GM12878 (cell line): ENCODE data around the gene TPST1. TPM values are rescaled to one million over a fixed set of nuclear protein-coding genes. Genes with fewer than 3 reads are reported as not detected.

Experiments used
- ATAC-seq: fragments of 200-7000 bp; cut with Tn5 transposase; 3 replicates; pipeline ENCODE4 v1.9.1; 2020; ENCODE audit warnings: mild to moderate bottlenecking, moderate library complexity
- BruUV-seq: library from RNA; stranded (reverse); fragments of 400-500 nt; replicated peaks from 2 replicates; lab custom pipeline; 2021; lab: Mats Ljungman, UMichigan
- CTCF ChIA-PET: fragments of 300-600 bp; sonication (Branson Sonifier 250); formaldehyde crosslinking; extraction: SDS; loops from one replicate; lab custom pipeline; 2021; ENCODE audit warnings: inconsistent platforms; lab: Yijun Ruan, JAX
- POLR2A ChIA-PET: fragments of 350-600 bp; formaldehyde crosslinking; extraction: SDS; loops from one replicate; lab custom pipeline; 2021; ENCODE audit warnings: inconsistent platforms; lab: Charles Lee
- RAD21 ChIA-PET: fragments of 300-600 bp; sonication (Branson Sonifier 250); formaldehyde crosslinking; loops from one replicate; lab custom pipeline; 2023; ENCODE audit warnings: antibody characterized with exemption; ENCODE audit not compliant: unreplicated experiment; lab: Charles Lee
- SMC1A ChIA-PET: fragments of 300-600 bp; sonication (Branson Sonifier 250); formaldehyde crosslinking; loops from one replicate; lab custom pipeline; 2023; ENCODE audit not compliant: unreplicated experiment, uncharacterized antibody; lab: Charles Lee
- DNase-seq: peaks from one replicate; pipeline ENCODE4 v3.0.0-alpha.2; 2011; ENCODE audit warnings: low read depth, low spot score
- FAIRE-seq: peaks from 3 replicates; lab custom pipeline; 2011; peaks lifted over from hg19 to GRCh38; lab: Jason Lieb, UNC
- H2AFZ ChIP-seq: 2 replicates; pipeline ENCODE4 v1.6.0; 2011; ENCODE audit warnings: low read depth, low read length, control low read depth; ENCODE audit not compliant: control insufficient read depth
- H3K27ac ChIP-seq: 2 replicates; pipeline ENCODE4 v1.5.1; 2011; ENCODE audit warnings: control low read depth; ENCODE audit not compliant: control insufficient read depth, insufficient read depth
- H3K27me3 ChIP-seq, 2 experiments: replicated peaks in 1 of 2; 2 replicates each; pipeline versions ENCODE4 v1.6.0 to v1.6.1; 2011; ENCODE audit warnings: low read length in 1 of 2; ENCODE audit not compliant: control insufficient read depth in 2 of 2, insufficient read depth in 2 of 2
- H3K36me3 ChIP-seq, 2 experiments: 2 replicates each; pipeline ENCODE4 v1.5.1; 2011; ENCODE audit warnings: low read length in 1 of 2; ENCODE audit not compliant: control insufficient read depth in 2 of 2, insufficient read depth in 2 of 2
- H3K4me1 ChIP-seq: 2 replicates; pipeline ENCODE4 v1.6.1; 2011; ENCODE audit warnings: mild to moderate bottlenecking, low read length, moderate library complexity, mixed read lengths; ENCODE audit not compliant: control insufficient read depth, insufficient read depth
- H3K4me2 ChIP-seq: 2 replicates; pipeline ENCODE4 v1.6.0; 2011; ENCODE audit warnings: control low read depth; ENCODE audit not compliant: control insufficient read depth, insufficient read depth
- H3K4me3 ChIP-seq: fragments of 200-600 bp; sonication (generic); 2 replicates; pipeline ENCODE4 v1.5.1; 2016
- H3K79me2 ChIP-seq: 2 replicates; pipeline ENCODE4 v1.6.0; 2011; ENCODE audit warnings: low read length; ENCODE audit not compliant: control insufficient read depth, insufficient read depth
- H3K9ac ChIP-seq: 2 replicates; pipeline ENCODE4 v1.8.0; 2011; ENCODE audit warnings: low read length, control low read depth, mixed read lengths; ENCODE audit not compliant: control insufficient read depth, insufficient read depth
- H3K9me3 ChIP-seq: replicated peaks from 3 replicates; pipeline ENCODE4 v1.5.1; 2011; ENCODE audit warnings: mild to moderate bottlenecking, low read length; ENCODE audit not compliant: control insufficient read depth, insufficient read depth
- H4K20me1 ChIP-seq: 2 replicates; pipeline ENCODE4 v1.6.0; 2011; ENCODE audit not compliant: control insufficient read depth, insufficient read depth
- CBFB ChIP-seq: IDR thresholded peaks from 2 replicates; pipeline ENCODE4 v1.6.1; 2016; ENCODE audit warnings: antibody characterized with exemption, low read depth
- CHD2 ChIP-seq: IDR thresholded peaks from 2 replicates; pipeline ENCODE4 v1.6.1; 2011; ENCODE audit warnings: low read depth, low read length, improper control_type of control experiment, borderline replicate concordance
- GATAD2B ChIP-seq: fragments of 450-650 bp; conservative IDR thresholded peaks from 2 replicates; pipeline ENCODE4 v1.6.1; 2017; ENCODE audit warnings: low read depth, mild to moderate bottlenecking, moderate library complexity
- IRF4 ChIP-seq: IDR thresholded peaks from 2 replicates; pipeline ENCODE4 v1.6.1; 2011; ENCODE audit warnings: low read depth, low read length
- JUNB ChIP-seq: IDR thresholded peaks from 2 replicates; pipeline ENCODE4 v1.6.1; 2016; ENCODE audit warnings: antibody characterized with exemption, mild to moderate bottlenecking
- KAT2A ChIP-seq: conservative IDR thresholded peaks from 2 replicates; pipeline ENCODE4 v1.6.1; 2011; ENCODE audit warnings: low read depth, low read length; ENCODE audit not compliant: control insufficient read depth
- MYC ChIP-seq: IDR thresholded peaks from 2 replicates; pipeline ENCODE4 v1.6.1; 2011; ENCODE audit warnings: mild to moderate bottlenecking, low read length, moderate library complexity, inconsistent platforms; ENCODE audit not compliant: insufficient read depth, insufficient replicate concordance, insufficient read length, severe bottlenecking
- PBX3 ChIP-seq: IDR thresholded peaks from 2 replicates; pipeline ENCODE4 v1.6.1; 2011; ENCODE audit warnings: mild to moderate bottlenecking, low read depth, low read length, moderate library complexity; ENCODE audit not compliant: insufficient replicate concordance
- RAD21 ChIP-seq: IDR thresholded peaks from 2 replicates; pipeline ENCODE4 v1.6.1; 2011; ENCODE audit warnings: mild to moderate bottlenecking, low read depth, low read length, moderate library complexity; ENCODE audit not compliant: insufficient read depth
- REST ChIP-seq: IDR thresholded peaks from 2 replicates; pipeline ENCODE4 v1.6.1; 2012; ENCODE audit warnings: mild to moderate bottlenecking, low read depth, low read length
- SMARCA5 ChIP-seq: fragments of 450-650 bp; IDR thresholded peaks from 2 replicates; pipeline ENCODE4 v1.6.1; 2017; ENCODE audit warnings: mild to moderate bottlenecking
- YBX1 ChIP-seq: fragments of 450-650 bp; IDR thresholded peaks from 2 replicates; pipeline ENCODE4 v1.6.1; 2016; ENCODE audit warnings: antibody characterized with exemption
- ZBED1 ChIP-seq: IDR thresholded peaks from 2 replicates; pipeline ENCODE4 v1.6.1; 2016; ENCODE audit warnings: borderline replicate concordance
- ZBTB4 ChIP-seq: fragments of 450-650 bp; formaldehyde crosslinking; IDR thresholded peaks from 2 replicates; pipeline ENCODE4 v1.4.0; 2022; ENCODE audit warnings: mild to moderate bottlenecking, moderate library complexity
- ZNF384 ChIP-seq: IDR thresholded peaks from 2 replicates; pipeline ENCODE4 v1.6.1; 2012; ENCODE audit warnings: low read depth, mild to moderate bottlenecking, low read length, improper control_type of control experiment, borderline replicate concordance
- WGBS: methylation state at CpG from one replicate; pipeline ENCODE4 v1.1.6; 2016; ENCODE audit warnings: low lambda C conversion rate; ENCODE audit not compliant: insufficient replicate concordance, insufficient coverage; ENCODE audit errors: missing lambda C conversion rate; 5-methylcytosine and 5-hydroxymethylcytosine counted together
- in situ Hi-C: fragments of 300-500 bp; cut with MboI; formaldehyde crosslinking; loops from 9 replicates; pipeline ENCODE4 v1.14.3; 2018; ENCODE audit warnings: mixed read lengths
- intact Hi-C: fragments of 100-400 bp; cut with micrococcal nuclease; formaldehyde crosslinking; loops from one replicate; pipeline ENCODE4 v1.14.2; 2022; ENCODE audit not compliant: unreplicated experiment
- polyA plus RNA-seq, 11 experiments: library from polyadenylated mRNA; depleted of rRNA in 4 of 11; unstranded in 6 of 11; stranded (reverse) in 5 of 11; fragments of >200 nt; fragmentation: Nextera tagmentation in 4 of 11; fragmentation: Illumina TruSeq in 1 of 11; extraction: Ambion mirVana in 4 of 11; extraction: Trizol in 1 of 11; gene quantifications; 1 replicate in 1 of 11; 2 replicates in 10 of 11; pipeline versions ENCODE4 v1.2.1 to v1.2.3, GENCODE V29; 2011 to 2016; ENCODE audit warnings: inconsistent platforms in 2 of 11, missing spikeins in 2 of 11, low read depth in 1 of 11
- total RNA-seq, 4 experiments: library from RNA; depleted of rRNA in 3 of 4; stranded (reverse); fragments of >200 nt in 3 of 4; fragmentation: Illumina TruSeq in 1 of 4; extraction: Trizol in 1 of 4; gene quantifications; 2 replicates each; pipeline versions ENCODE4 v1.2.1 to v1.2.3, GENCODE V29; 2013 to 2021

TPST1 gene
- total and polyA plus RNA-seq, 10 of the 15 experiments (the other 5 are each of a cell fraction or from before 2014, with no cell fraction given): 1.1 to 10.6 (median 7.5) TPM

GRCh38 chr7:66272321-66272720 lies 67.2 kb downstream of the TPST1 start:
- Histone ChIP-seq H2AFZ (no peak overlapping the region), H3K4me1 (no peaks in the 10 kb centered on the region), H3K4me3 (no peak overlapping the region), H4K20me1 (no peaks in the 10 kb centered on the region), H3K9ac (no peak overlapping the region), H3K36me3 (no peaks in the 10 kb centered on the region), H3K79me2 (no peaks in the 10 kb centered on the region), H3K4me2 (no peak overlapping the region), H3K27ac (no peak overlapping the region)
- ChIA-PET CTCF (interaction anchor here (0.7 kb wide), 1 partner anchor 71 kb away, joined by 3 read pairs; no protein-coding TSS in a partner anchor), SMC1A (no interaction called here), POLR2A (no interaction called here)
- DNase-seq (no peak), ATAC-seq (no peak), FAIRE-seq (no peak)
- intact Hi-C loops: no loop called here
- BruUV-seq: no TSS peak
- TF ChIP-seq CHD2: no peak
- TF ChIP-seq RAD21: no peak
- TF ChIP-seq PBX3: no peak
- TF ChIP-seq CBFB: no peak
- no peak for TF ChIP-seq ZBED1
- no peak for TF ChIP-seq REST
- TF ChIP-seq YBX1: no peak
- TF ChIP-seq JUNB: no peak
- no peak for TF ChIP-seq ZNF384
- TF ChIP-seq MYC: no peak
- TF ChIP-seq ZBTB4 (CRISPR knock-in tag): no peak
- no peak for TF ChIP-seq GATAD2B
- no peak for TF ChIP-seq IRF4
- no peak for TF ChIP-seq SMARCA5
- no peak for TF ChIP-seq KAT2A
- TF ChIP-seq, all 136 proteins: peak for 0
- RAD21 ChIA-PET: no interaction called here
- in situ Hi-C loops: no loop called here
- Histone ChIP-seq H3K9me3 (no peaks in the 10 kb centered on the region), H3K27me3 (no peaks in the 10 kb centered on the region)
- 67% methylated on average over 3 of the region's 3 CpGs for WGBS
